ENCODE results near the gene CLPTM1L.

GRCh38 chr5:1338196-1338490 lies 6.8 kb downstream of the CLPTM1L start:
- no peak for TF ChIP-seq POLR2A (IDR thresholded peaks at IDR 0.05)
- TF ChIP-seq, protein P1, sequence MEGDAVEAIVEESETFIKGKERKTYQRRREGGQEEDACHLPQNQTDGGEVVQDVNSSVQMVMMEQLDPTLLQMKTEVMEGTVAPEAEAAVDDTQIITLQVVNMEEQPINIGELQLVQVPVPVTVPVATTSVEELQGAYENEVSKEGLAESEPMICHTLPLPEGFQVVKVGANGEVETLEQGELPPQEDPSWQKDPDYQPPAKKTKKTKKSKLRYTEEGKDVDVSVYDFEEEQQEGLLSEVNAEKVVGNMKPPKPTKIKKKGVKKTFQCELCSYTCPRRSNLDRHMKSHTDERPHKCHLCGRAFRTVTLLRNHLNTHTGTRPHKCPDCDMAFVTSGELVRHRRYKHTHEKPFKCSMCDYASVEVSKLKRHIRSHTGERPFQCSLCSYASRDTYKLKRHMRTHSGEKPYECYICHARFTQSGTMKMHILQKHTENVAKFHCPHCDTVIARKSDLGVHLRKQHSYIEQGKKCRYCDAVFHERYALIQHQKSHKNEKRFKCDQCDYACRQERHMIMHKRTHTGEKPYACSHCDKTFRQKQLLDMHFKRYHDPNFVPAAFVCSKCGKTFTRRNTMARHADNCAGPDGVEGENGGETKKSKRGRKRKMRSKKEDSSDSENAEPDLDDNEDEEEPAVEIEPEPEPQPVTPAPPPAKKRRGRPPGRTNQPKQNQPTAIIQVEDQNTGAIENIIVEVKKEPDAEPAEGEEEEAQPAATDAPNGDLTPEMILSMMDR (IDR thresholded peaks at IDR 0.05), result no peak
